Measurements from ENCODE around the gene FIG4. TPM values are rescaled to one million over a fixed set of nuclear protein-coding genes. Genes with fewer than 3 reads are reported as not detected.
A peak's percentile ranks its signal among the peaks of the same experiment; 100 is the strongest.
"Not testable (repeated sequence)": the region's sequence is repeated elsewhere in the genome, so short reads cannot be mapped to it uniquely, and the experiment has no call there.

The FIG4 gene
- total and polyA plus RNA-seq, 4 donors = 10.8 to 20.4 (median 15.5) TPM

DNA sequence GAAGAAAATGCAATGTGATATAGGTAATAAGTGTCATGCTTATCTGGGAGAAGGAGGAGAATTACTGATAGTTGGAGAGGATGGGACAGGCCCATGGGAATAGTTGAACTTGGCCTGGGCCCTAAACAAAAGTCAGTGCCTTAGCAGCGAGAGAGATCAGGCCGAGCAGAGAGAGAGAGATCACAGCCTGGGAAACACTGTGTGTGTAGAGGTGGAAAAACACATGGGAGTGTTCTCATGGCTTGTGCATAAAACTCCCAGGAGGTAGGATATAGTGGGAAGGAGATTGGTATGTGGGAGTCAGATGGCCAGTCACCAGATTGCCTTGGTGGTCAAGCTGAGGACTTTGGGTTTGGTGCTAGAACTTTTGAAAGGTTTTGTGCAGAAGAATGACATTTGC, 47.6 kb downstream of the FIG4 start:
- H3K9me3 ChIP-seq (ENCODE audit: control insufficient read depth in 4 of 4, insufficient read depth in 3 of 4, low read length in 3 of 4) = no peaks in the 10 kb centered on the region
- no peaks in the 10 kb centered on the region for H3K27me3 ChIP-seq (ENCODE audit: control insufficient read depth in 3 of 3, insufficient read depth in 3 of 3, low read length in 2 of 3)
- no peak overlapping the region for H3K4me3 ChIP-seq
- WGBS, 2 donors = 92 to 94% methylated on average over 2 of the region's 2 CpGs
- TF ChIP-seq, protein P1, sequence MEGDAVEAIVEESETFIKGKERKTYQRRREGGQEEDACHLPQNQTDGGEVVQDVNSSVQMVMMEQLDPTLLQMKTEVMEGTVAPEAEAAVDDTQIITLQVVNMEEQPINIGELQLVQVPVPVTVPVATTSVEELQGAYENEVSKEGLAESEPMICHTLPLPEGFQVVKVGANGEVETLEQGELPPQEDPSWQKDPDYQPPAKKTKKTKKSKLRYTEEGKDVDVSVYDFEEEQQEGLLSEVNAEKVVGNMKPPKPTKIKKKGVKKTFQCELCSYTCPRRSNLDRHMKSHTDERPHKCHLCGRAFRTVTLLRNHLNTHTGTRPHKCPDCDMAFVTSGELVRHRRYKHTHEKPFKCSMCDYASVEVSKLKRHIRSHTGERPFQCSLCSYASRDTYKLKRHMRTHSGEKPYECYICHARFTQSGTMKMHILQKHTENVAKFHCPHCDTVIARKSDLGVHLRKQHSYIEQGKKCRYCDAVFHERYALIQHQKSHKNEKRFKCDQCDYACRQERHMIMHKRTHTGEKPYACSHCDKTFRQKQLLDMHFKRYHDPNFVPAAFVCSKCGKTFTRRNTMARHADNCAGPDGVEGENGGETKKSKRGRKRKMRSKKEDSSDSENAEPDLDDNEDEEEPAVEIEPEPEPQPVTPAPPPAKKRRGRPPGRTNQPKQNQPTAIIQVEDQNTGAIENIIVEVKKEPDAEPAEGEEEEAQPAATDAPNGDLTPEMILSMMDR (IDR thresholded peaks at IDR 0.05; ENCODE audit: control extremely low read depth, extremely low read depth) = no peak
- H3K36me3 ChIP-seq (ENCODE audit: control insufficient read depth in 4 of 4, insufficient read depth in 4 of 4, low read length in 4 of 4) = peaks cover under 1 to 9% (median 5%) of the 10 kb centered on the region in 4 donors
- peaks cover 0 to 7% (median 0%) of the 10 kb centered on the region in 5 donors for H3K4me1 ChIP-seq (ENCODE audit: control insufficient read depth in 5 of 5, insufficient read depth in 5 of 5, low read length in 5 of 5)
- H3K9ac ChIP-seq (ENCODE audit: insufficient read depth in 1 of 2, low read length in 2 of 2) = no peak overlapping the region
- DNase-seq (no peak), ATAC-seq (ENCODE audit: insufficient read depth, low FRiP score) (no peak)
- H3K27ac ChIP-seq (ENCODE audit: low read depth in 1 of 2, low read length in 1 of 2) = no peak overlapping the region

GRCh38 chr6:109739686-109740085, 48.6 kb downstream of the FIG4 start:
- Histone ChIP-seq H3K27ac (ENCODE audit: low read depth in 1 of 2, low read length in 1 of 2) (no peak overlapping the region), H3K4me1 (ENCODE audit: control insufficient read depth in 5 of 5, insufficient read depth in 5 of 5, low read length in 5 of 5) (peaks cover 0 to 7% (median 0%) of the 10 kb centered on the region in 5 donors), H3K4me3 (no peak overlapping the region), H3K27me3 (ENCODE audit: control insufficient read depth in 3 of 3, insufficient read depth in 3 of 3, low read length in 2 of 3) (no peaks in the 10 kb centered on the region), H3K9me3 (ENCODE audit: control insufficient read depth in 4 of 4, insufficient read depth in 3 of 4, low read length in 3 of 4) (no peaks in the 10 kb centered on the region), H3K9ac (ENCODE audit: insufficient read depth in 1 of 2, low read length in 2 of 2) (no peak overlapping the region), H3K36me3 (ENCODE audit: control insufficient read depth in 4 of 4, insufficient read depth in 4 of 4, low read length in 4 of 4) (peaks cover 2 to 14% (median 10%) of the 10 kb centered on the region in 4 donors)
- DNase-seq (no peak), ATAC-seq (ENCODE audit: insufficient read depth, low FRiP score) (no peak)
- 90 to 95% methylated on average over 3 of the region's 3 CpGs for WGBS, 2 donors
- TF ChIP-seq, protein P1 (IDR thresholded peaks at IDR 0.05; ENCODE audit: control extremely low read depth, extremely low read depth) = no peak

DNA sequence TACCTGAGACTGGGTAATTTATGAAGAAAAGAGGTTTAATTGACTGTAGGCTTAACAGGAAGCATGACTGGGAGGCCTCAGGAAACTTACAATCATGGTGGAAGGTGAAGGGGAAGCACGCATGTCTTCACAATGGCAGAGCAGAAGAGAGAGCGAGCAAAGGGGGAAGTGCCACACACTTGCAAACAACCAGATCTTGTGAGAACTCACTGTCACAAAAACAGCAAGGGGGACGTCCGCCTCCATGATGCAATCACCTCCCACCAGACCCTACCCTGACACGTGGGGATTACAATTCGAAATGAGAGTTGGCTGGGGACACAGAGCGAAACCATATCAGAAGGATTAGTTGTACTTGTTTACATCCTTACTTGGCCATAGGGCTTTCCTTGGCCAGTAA, 49.7 kb downstream of the FIG4 start:
- ATAC-seq (ENCODE audit: insufficient read depth, low FRiP score) (no peak), DNase-seq (no peak)
- Histone ChIP-seq H3K27me3 (ENCODE audit: control insufficient read depth in 3 of 3, insufficient read depth in 3 of 3, low read length in 2 of 3) (no peaks in the 10 kb centered on the region), H3K9ac (ENCODE audit: insufficient read depth in 1 of 2, low read length in 2 of 2) (no peak overlapping the region), H3K36me3 (ENCODE audit: control insufficient read depth in 4 of 4, insufficient read depth in 4 of 4, low read length in 4 of 4) (peaks cover 2 to 12% (median 9%) of the 10 kb centered on the region in 4 donors), H3K9me3 (ENCODE audit: control insufficient read depth in 4 of 4, insufficient read depth in 3 of 4, low read length in 3 of 4) (no peaks in the 10 kb centered on the region), H3K4me1 (ENCODE audit: control insufficient read depth in 5 of 5, insufficient read depth in 5 of 5, low read length in 5 of 5) (peaks cover 0 to 7% (median 0%) of the 10 kb centered on the region in 5 donors), H3K27ac (ENCODE audit: low read depth in 1 of 2, low read length in 1 of 2) (peak overlapping the region in 1 of 2 donors; percentile 23), H3K4me3 (no peak overlapping the region)
- 40 to 67% methylated on average over 7 of the region's 7 CpGs for WGBS, 2 donors
- TF ChIP-seq, protein P1 (IDR thresholded peaks at IDR 0.05; ENCODE audit: control extremely low read depth, extremely low read depth) = no peak

- WGBS, 2 donors = 64 to 77% methylated on average over 2 of the region's 2 CpGs
- peaks cover 0 to 14% (median 6%) of the 10 kb centered on the region in 4 donors for H3K36me3 ChIP-seq (ENCODE audit: control insufficient read depth in 4 of 4, insufficient read depth in 4 of 4, low read length in 4 of 4)
- H3K9ac ChIP-seq (ENCODE audit: insufficient read depth in 1 of 2, low read length in 2 of 2) = no peak overlapping the region
- H3K9me3 ChIP-seq (ENCODE audit: control insufficient read depth in 4 of 4, insufficient read depth in 3 of 4, low read length in 3 of 4) = no peaks in the 10 kb centered on the region
- H3K27me3 ChIP-seq (ENCODE audit: control insufficient read depth in 3 of 3, insufficient read depth in 3 of 3, low read length in 2 of 3) = no peaks in the 10 kb centered on the region
- peaks cover 0 to 4% (median 0%) of the 10 kb centered on the region in 5 donors for H3K4me1 ChIP-seq (ENCODE audit: control insufficient read depth in 5 of 5, insufficient read depth in 5 of 5, low read length in 5 of 5)
- no peak overlapping the region for H3K4me3 ChIP-seq
- TF ChIP-seq, protein P1 (IDR thresholded peaks at IDR 0.05; ENCODE audit: control extremely low read depth, extremely low read depth) = no peak
- DNase-seq = no peak
- H3K27ac ChIP-seq (ENCODE audit: low read depth in 1 of 2, low read length in 1 of 2) = no peak overlapping the region
- no peak for ATAC-seq (ENCODE audit: insufficient read depth, low FRiP score)
These were observed 52.6 kb downstream of the FIG4 start for GRCh38 chr6:109743739-109744138.

DNA sequence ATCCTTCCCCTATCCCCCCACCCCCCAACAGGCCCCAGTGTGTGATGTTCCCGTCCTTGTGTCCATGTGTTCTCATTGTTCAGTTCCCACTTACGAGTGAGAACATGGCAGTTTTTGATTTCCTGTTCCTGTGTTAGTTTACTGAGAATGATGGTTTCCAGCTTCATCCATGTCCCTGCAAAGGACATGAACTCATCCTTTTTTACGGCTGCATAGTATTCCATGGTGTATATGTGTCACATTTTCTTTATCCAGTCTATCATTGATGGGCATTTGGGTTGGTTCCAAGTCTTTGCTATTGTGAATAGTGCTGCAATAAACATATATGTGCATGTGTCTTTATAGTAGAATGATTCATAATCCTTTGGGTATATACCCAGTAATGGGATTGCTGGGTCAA, 53.7 kb downstream of the FIG4 start:
- 94 to 100% methylated on average over 3 of the region's 3 CpGs for WGBS, 2 donors
- H3K27me3 ChIP-seq (ENCODE audit: control insufficient read depth in 3 of 3, insufficient read depth in 3 of 3, low read length in 2 of 3); ATAC-seq (ENCODE audit: insufficient read depth, low FRiP score); DNase-seq; H3K4me3 ChIP-seq; H3K9ac ChIP-seq (ENCODE audit: insufficient read depth in 1 of 2, low read length in 2 of 2); H3K4me1 ChIP-seq (ENCODE audit: control insufficient read depth in 5 of 5, insufficient read depth in 5 of 5, low read length in 5 of 5); H3K27ac ChIP-seq (ENCODE audit: low read depth in 1 of 2, low read length in 1 of 2); H3K9me3 ChIP-seq (ENCODE audit: control insufficient read depth in 4 of 4, insufficient read depth in 3 of 4, low read length in 3 of 4): not testable (repeated sequence)
- H3K36me3 ChIP-seq (ENCODE audit: control insufficient read depth in 4 of 4, insufficient read depth in 4 of 4, low read length in 4 of 4) = peaks cover 0 to 14% (median 5%) of the 10 kb centered on the region in 4 donors

All from lung (tissue), 12 donors.